HUES6 (cell line): ENCODE measurements around the gene TDRD7.

Experiments
- H3K27ac ChIP-seq: 2 replicates; pipeline ENCODE4 v1.7.0; 2013; ENCODE audit warnings: low read depth, mild to moderate bottlenecking, low read length, inconsistent platforms
- H3K27me3 ChIP-seq: 2 replicates; pipeline ENCODE4 v1.6.1; 2013; ENCODE audit warnings: low read length; ENCODE audit not compliant: control insufficient read depth, insufficient read depth
- H3K36me3 ChIP-seq: 2 replicates; pipeline ENCODE4 v1.6.1; 2013; ENCODE audit warnings: low read length; ENCODE audit not compliant: control insufficient read depth, insufficient read depth
- H3K4me1 ChIP-seq: 2 replicates; pipeline ENCODE4 v1.6.1; 2013; ENCODE audit warnings: low read length; ENCODE audit not compliant: control insufficient read depth, insufficient read depth
- H3K4me3 ChIP-seq: 2 replicates; pipeline ENCODE4 v1.5.1; 2013; ENCODE audit warnings: low read depth, low read length
- H3K9ac ChIP-seq: one replicate; pipeline ENCODE4 v1.6.1; 2013; ENCODE audit warnings: mild to moderate bottlenecking, low read length
- H3K9me3 ChIP-seq: 2 replicates; pipeline ENCODE4 v1.6.1; 2013; ENCODE audit warnings: low read depth, low read length; ENCODE audit not compliant: control insufficient read depth, insufficient read depth

The TDRD7 gene

GRCh38 chr9:97388721-97389238 lies 23.1 kb upstream of the TDRD7 start:
- no peak overlapping the region for H3K4me3 ChIP-seq
- peaks cover 16% of the 10 kb centered on the region for H3K4me1 ChIP-seq
- no peak overlapping the region for H3K27ac ChIP-seq
- H3K36me3 ChIP-seq, result no peaks in the 10 kb centered on the region
- no peak overlapping the region for H3K9ac ChIP-seq
- no peaks in the 10 kb centered on the region for H3K9me3 ChIP-seq
- H3K27me3 ChIP-seq, result peaks cover 14% of the 10 kb centered on the region; the same call in 1 of the 2 replicates

DNA sequence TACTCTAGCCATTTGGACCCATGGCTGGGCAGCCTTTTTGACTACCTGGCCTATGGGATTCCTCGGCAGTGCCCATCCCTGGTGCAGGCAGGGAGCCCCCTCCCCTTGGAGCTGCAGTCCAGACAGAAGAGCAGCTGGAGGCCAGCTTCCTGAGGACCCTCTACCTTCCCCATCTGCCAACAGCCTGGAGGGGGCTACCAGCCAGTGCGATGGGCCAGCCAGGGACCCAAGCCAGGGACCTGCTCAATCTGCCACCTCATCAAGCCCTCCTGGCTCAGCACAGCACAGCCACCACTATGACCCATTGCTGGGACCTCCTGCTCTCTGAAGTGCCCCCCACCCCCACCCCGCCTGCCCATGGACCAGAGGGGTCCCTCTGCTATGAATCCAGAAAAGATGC lies 22.6 kb upstream of the TDRD7 start:
- no peaks in the 10 kb centered on the region for H3K36me3 ChIP-seq

GRCh38 chr9:97390791-97391406 lies 21.0 kb upstream of the TDRD7 start:
- Histone ChIP-seq H3K36me3 (no peaks in the 10 kb centered on the region), H3K27ac (no peak overlapping the region), H3K9me3 (no peaks in the 10 kb centered on the region), H3K9ac (no peak overlapping the region), H3K27me3 (peaks cover 14% of the 10 kb centered on the region; the same call in 1 of the 2 replicates), H3K4me3 (no peak overlapping the region), H3K4me1 (peaks cover 16% of the 10 kb centered on the region)

More for the DNA sequence above, 22.6 kb upstream of the TDRD7 start:
- H3K4me1 ChIP-seq, result peaks cover 16% of the 10 kb centered on the region
- no peak overlapping the region for H3K27ac ChIP-seq
- H3K27me3 ChIP-seq, result peaks cover 14% of the 10 kb centered on the region; the same call in 1 of the 2 replicates
- no peak overlapping the region for H3K4me3 ChIP-seq
- H3K9ac ChIP-seq, result no peak overlapping the region
- H3K9me3 ChIP-seq, result no peaks in the 10 kb centered on the region

DNA sequence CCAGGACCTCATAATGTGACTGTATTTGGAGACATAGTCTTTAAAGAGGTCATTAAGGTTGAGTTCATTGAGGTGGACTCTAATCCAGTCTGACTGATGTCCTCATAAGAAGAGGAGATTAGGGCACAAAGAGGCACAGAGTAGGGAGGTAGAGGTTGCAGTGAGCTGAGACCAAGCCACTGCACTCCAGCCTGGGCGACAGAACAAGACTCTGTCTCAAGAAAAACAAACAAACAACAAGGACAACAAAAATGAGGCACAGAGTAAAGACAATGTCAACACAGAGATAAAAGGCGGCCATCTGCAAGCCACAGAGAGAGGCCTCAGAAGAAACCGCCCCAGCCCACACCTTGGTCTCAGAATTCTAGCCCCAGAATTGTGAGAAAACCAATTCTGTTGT lies 17.0 kb upstream of the TDRD7 start:
- H3K9me3 ChIP-seq, result no peaks in the 10 kb centered on the region
- no peaks in the 10 kb centered on the region for H3K27me3 ChIP-seq
- H3K36me3 ChIP-seq, result no peaks in the 10 kb centered on the region
- H3K9ac ChIP-seq, result no peak overlapping the region
- H3K4me1 ChIP-seq, result 0 out of 2 replicates have a peak, but pooled peaks cover 3% of the 10 kb centered on the region
- H3K27ac ChIP-seq, result no peak overlapping the region
- H3K4me3 ChIP-seq, result no peak overlapping the region

DNA sequence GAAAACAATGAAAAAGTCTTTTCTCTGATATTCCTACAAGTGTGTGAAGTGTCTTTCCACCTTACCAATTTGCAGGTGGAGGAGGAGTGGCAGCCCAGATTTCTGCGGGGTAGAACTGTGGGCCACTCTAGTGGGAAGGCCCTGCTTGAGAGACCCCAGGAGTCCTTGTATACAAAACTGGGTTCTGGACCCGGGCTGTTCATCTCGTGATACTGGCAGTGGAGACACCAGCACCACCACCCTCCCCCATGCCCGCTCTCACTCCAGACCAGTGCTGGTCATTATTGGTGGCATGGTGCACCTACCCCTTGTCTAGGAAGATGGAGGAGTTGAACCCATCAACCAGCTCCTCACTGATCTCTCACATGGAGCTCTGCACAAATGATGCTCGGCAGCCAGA lies 16.2 kb upstream of the TDRD7 start:
- Histone ChIP-seq H3K4me3 (no peak overlapping the region), H3K9ac (no peak overlapping the region), H3K27me3 (no peaks in the 10 kb centered on the region), H3K4me1 (0 out of 2 replicates have a peak, but pooled peaks cover 3% of the 10 kb centered on the region), H3K27ac (no peak overlapping the region), H3K9me3 (no peaks in the 10 kb centered on the region), H3K36me3 (no peaks in the 10 kb centered on the region)

GRCh38 chr9:97396256-97396655 lies 15.6 kb upstream of the TDRD7 start:
- Histone ChIP-seq H3K9ac (no peak overlapping the region), H3K9me3 (no peaks in the 10 kb centered on the region), H3K36me3 (no peaks in the 10 kb centered on the region), H3K4me3 (no peak overlapping the region), H3K27me3 (no peaks in the 10 kb centered on the region), H3K4me1 (0 out of 2 replicates have a peak, but pooled peaks cover 3% of the 10 kb centered on the region), H3K27ac (no peak overlapping the region)

GRCh38 chr9:97397220-97397619 lies 14.7 kb upstream of the TDRD7 start:
- Histone ChIP-seq H3K9ac (no peak overlapping the region), H3K27ac (no peak overlapping the region), H3K27me3 (no peaks in the 10 kb centered on the region), H3K9me3 (no peaks in the 10 kb centered on the region; the same call in 1 of the 2 replicates), H3K4me1 (0 out of 2 replicates have a peak, but pooled peaks cover 3% of the 10 kb centered on the region), H3K36me3 (no peaks in the 10 kb centered on the region), H3K4me3 (no peak overlapping the region)

GRCh38 chr9:97398999-97399758 lies 12.7 kb upstream of the TDRD7 start:
- 0 out of 2 replicates have a peak, but pooled peaks cover 3% of the 10 kb centered on the region for H3K4me1 ChIP-seq
- no peak overlapping the region for H3K27ac ChIP-seq
- no peak overlapping the region for H3K4me3 ChIP-seq
- H3K9me3 ChIP-seq, result peaks cover 9% of the 10 kb centered on the region; the same call in 1 of the 2 replicates
- H3K36me3 ChIP-seq, result no peaks in the 10 kb centered on the region
- H3K9ac ChIP-seq, result no peak overlapping the region
- H3K27me3 ChIP-seq, result no peaks in the 10 kb centered on the region

DNA sequence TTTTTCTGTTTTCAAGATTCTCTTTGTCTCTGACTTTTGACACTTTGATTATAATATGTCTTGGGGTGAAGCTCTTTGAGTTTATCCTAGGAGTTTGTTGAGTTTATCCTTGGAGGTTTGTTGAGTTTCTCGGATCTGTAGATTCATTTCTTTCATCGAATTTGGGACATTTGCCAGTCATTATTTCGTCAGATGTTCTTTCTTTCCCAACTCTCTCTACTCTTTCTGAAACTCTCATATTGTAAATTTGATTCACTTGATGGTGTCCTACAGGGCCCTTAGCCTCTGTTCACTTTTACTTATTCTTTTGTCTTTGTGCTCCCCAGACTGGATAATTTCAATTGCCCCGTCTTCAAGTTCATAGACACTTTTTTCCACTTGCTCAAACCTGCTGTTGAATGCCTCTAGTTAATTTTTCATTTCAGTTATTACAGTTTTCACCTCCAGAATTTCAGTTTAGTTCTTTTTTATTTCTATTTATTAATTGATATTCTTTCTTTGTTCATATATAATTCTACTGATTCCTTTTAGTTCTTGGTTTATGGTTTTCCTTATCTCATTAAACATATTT lies 8.1 kb upstream of the TDRD7 start:
- H3K9me3 ChIP-seq, result peaks cover 14% of the 10 kb centered on the region; the same call in 1 of the 2 replicates
- H3K9ac ChIP-seq, result no peak overlapping the region
- H3K27me3 ChIP-seq, result peaks cover 10% of the 10 kb centered on the region; the same call in 1 of the 2 replicates
- no peak overlapping the region for H3K4me3 ChIP-seq
- no peak overlapping the region for H3K27ac ChIP-seq
- H3K4me1 ChIP-seq, result 0 out of 2 replicates have a peak, but pooled peaks cover 1% of the 10 kb centered on the region
- no peaks in the 10 kb centered on the region for H3K36me3 ChIP-seq

GRCh38 chr9:97405551-97405950 lies 6.3 kb upstream of the TDRD7 start:
- no peaks in the 10 kb centered on the region for H3K4me1 ChIP-seq
- H3K9ac ChIP-seq, result no peak overlapping the region
- H3K9me3 ChIP-seq, result peaks cover 14% of the 10 kb centered on the region; the same call in 1 of the 2 replicates
- H3K4me3 ChIP-seq, result no peak overlapping the region
- H3K27me3 ChIP-seq, result peaks cover 23% of the 10 kb centered on the region; the same call in 1 of the 2 replicates
- no peaks in the 10 kb centered on the region for H3K36me3 ChIP-seq
- H3K27ac ChIP-seq, result no peak overlapping the region
